ENCODE results near the gene CARS1. TPM values are rescaled to one million over a fixed set of nuclear protein-coding genes. Genes with fewer than 3 reads are reported as not detected.

The CARS1 gene
- total RNA-seq, 2 experiments from 2014 or later = 94.7 to 97.5 TPM

DNA sequence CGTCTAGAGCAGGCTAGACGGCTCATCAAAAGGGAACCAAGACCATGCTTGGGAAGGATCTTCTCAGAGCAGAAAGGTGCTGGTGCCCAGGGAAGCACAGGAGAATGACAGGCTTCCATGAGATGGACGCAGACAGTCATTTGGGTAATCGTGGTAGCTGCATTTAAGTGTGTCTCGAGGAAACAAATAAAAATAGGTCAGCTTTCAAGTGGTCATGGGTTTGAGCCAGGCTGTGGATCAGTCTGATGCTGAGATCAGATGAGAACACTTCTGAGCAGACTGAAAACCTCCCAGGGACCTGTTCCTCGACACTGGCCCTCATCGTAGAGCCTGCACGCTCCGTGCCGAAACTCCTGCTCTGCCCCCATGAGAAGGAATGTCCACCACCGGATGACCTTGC, 4.7 kb downstream of the CARS1 start:
- Mint-ChIP-seq H3K27ac (no peak overlapping the region), H3K9me3 (no peaks in the 10 kb centered on the region), H3K36me3 (peaks cover 24% of the 10 kb centered on the region), H3K27me3 (no peaks in the 10 kb centered on the region), H3K4me3 (no peak overlapping the region), H3K4me1 (ENCODE audit: low read depth) (peaks cover 62% of the 10 kb centered on the region)
- DNase-seq = no peak
- ChIA-PET CTCF (interaction anchor here (5.0 kb wide), 1 partner anchor 37 kb away, joined by 64 read pairs; no protein-coding TSS in a partner anchor), POLR2A (no interaction called here)
- intact Hi-C loops (cut with micrococcal nuclease) = no loop called here

DNA sequence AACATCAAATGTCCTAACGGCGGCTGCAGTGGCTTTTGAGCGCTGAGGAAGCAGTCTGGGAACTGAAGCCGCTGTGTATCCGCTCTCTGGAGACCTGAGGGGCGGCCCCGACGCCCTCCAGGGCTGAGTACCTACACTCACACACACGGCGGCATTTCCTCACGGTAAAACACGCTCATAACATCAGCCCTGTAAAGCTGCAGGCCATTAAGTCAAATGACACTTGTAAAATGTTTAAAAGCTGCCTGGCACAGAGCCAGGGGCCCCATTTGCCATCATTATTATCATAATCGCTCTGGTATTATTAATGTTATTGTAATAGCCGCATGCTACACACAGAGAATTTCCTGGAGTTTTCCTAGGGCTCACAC, 5.1 kb downstream of the CARS1 start:
- DNase-seq = no peak
- H3K4me1 Mint-ChIP-seq (ENCODE audit: low read depth) = peaks cover 59% of the 10 kb centered on the region
- no peak overlapping the region for H3K4me3 Mint-ChIP-seq
- POLR2A ChIA-PET = no interaction called here
- intact Hi-C loops (cut with micrococcal nuclease) = no loop called here
- peaks cover 24% of the 10 kb centered on the region for H3K36me3 Mint-ChIP-seq
- H3K9me3 Mint-ChIP-seq = no peaks in the 10 kb centered on the region
- CTCF ChIA-PET = interaction anchor here (0.9 to 5.0 kb wide), 2 partner anchors 14 to 38 kb away, joined by 3 to 64 read pairs; no protein-coding TSS in a partner anchor
- H3K27ac Mint-ChIP-seq = no peak overlapping the region
- no peaks in the 10 kb centered on the region for H3K27me3 Mint-ChIP-seq

DNA sequence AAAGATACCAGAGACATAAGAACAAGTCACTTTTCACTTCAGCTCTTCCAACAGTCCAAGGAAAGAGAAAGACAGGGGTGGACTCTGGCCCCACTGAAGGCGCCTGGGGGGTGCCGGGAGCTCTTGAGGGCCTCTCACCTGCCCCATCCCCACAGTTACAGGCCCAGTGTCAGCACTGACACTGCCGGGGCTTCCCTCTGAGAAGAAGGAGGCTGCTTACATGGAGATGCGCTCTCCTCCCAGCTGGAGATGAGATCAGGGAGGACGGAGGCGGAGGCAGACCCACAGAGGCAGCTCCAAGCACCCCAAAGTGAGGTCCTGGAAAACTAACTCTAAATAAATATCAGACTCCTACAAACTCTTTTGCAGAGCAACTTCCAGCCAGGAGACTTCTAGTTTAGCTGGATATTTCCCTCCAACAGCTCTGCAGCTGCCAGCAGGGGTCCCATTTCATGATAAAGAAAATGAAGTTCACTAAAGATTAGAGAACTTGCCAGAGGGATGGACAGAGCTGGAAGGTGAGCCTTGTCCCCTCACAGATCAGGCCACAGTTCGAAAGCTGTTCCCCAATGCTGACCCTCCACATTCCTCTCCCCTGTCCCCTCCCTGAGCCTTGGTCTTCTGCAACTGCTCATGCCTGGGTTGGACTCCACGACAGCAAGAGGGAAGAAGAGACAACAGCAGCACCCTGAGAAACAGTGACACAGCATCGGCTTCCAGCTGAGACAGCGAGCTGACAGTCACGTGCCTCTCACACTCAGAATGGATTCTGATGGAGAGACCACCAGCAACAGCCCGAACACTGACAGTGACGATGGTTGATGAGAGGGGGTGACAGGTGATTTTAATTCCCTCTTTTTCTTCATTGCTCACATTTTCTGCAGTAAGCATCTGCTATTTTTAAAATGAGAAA, 5.8 kb downstream of the CARS1 start:
- H3K27ac Mint-ChIP-seq = peak overlapping the region; percentile 93
- peaks cover 61% of the 10 kb centered on the region for H3K4me1 Mint-ChIP-seq (ENCODE audit: low read depth)

DNA sequence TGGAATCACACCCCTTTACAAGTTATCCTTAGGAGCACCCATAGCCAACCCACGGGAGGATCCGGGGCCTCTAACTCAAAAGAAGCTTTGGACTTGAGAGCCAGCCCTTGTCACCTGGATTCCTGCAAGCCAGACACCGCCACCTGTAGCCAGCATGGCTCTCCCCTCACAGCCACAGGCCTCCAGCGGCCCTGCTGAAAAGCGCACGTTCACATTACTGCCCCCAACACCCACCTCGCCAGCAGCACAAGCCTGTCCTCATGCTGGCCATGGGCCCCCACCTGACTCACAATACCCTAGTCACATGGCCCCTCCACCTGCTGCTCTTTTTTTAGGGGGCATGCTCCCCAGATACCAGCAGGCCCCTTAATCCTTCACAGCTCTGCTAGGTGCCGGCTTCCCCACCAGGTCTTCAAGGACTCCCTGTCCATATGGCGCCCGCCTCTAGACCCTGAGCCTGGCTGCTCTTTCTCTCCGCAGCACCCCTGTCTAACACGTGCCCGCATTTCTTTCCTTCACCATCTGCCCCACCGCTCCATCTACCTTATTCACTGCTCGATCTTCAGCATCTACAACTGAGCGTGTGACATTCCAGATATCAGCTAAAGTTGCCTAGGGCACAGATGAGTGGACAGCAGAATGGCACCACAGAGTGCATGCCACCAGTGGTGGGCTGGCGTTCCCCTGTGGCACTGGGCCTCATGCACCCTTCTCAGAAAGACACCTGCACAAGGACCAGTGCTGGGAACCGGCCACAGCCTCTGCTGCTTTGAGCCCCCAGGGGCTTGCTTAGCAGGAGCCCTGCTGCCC, 6.6 kb downstream of the CARS1 start:
- H3K27me3 Mint-ChIP-seq = no peaks in the 10 kb centered on the region
- intact Hi-C loops (cut with micrococcal nuclease) = no loop called here
- peak overlapping the region; percentile 40 for H3K4me3 Mint-ChIP-seq
- ChIA-PET POLR2A (interaction anchor here (1.1 to 1.9 kb wide), 4 partner anchors 41 to 62 kb away, joined by 4 to 9 read pairs (median 6); partner anchors contain the start of gene NAP1L4), CTCF (interaction anchor here (0.8 to 5.0 kb wide), 5 partner anchors 13 to 62 kb away, joined by 3 to 64 read pairs (median 7); no protein-coding TSS in a partner anchor)
- H3K27ac Mint-ChIP-seq = peak overlapping the region; percentile 93
- H3K9me3 Mint-ChIP-seq = no peaks in the 10 kb centered on the region
- no peak for DNase-seq
- H3K36me3 Mint-ChIP-seq = peaks cover 18% of the 10 kb centered on the region
- peaks cover 53% of the 10 kb centered on the region for H3K4me1 Mint-ChIP-seq (ENCODE audit: low read depth)

More for the DNA sequence above, 5.8 kb downstream of the CARS1 start:
- CTCF ChIA-PET = interaction anchor here (0.9 to 5.0 kb wide), 3 partner anchors 13 to 61 kb away, joined by 3 to 64 read pairs (median 3); no protein-coding TSS in a partner anchor
- Mint-ChIP-seq H3K4me3 (no peak overlapping the region), H3K9me3 (no peaks in the 10 kb centered on the region), H3K27me3 (no peaks in the 10 kb centered on the region), H3K36me3 (peaks cover 22% of the 10 kb centered on the region)
- no peak for DNase-seq
- POLR2A ChIA-PET = interaction anchor here (1.9 kb wide), 1 partner anchor 40 kb away, joined by 4 read pairs; no protein-coding TSS in a partner anchor
- intact Hi-C loops (cut with micrococcal nuclease) = no loop called here

DNA sequence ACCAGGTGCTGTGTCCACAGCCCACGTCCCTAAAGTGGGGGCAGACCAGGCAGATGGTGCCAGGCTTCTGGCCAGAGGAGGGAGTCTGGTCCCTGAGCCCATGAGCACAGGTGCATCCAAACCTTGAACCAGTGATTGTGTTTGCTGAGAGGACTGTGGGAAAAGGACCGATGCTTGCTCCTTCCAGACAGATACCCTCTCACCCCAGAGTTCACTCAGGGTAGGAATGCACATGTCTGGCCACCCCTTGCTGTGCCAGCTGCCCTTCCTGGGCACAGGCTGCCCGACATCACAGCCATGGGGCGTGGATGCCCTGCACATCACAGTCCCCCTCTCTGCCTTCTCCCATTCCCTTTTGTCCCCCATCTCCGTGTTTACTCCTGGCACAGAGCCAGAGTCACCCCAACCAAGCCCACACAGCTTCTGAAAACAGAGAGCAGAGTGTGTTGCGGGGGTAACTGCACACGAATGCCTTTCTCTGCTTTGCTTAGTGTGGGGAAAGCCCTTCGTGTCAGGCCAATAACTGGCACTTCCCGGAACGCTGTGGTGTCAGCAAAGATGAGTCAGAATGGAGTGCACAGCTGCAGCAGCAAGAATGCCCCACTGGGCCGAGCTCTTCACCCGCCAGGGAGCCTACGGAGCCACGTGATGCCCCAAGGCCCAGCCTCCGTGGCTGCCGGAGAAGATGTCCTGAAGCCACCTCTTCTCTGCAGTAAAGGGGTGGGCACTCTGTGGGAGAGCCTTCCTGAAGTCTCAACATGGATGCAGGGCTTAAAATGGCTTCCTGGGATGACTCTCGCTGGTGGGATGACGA, 7.6 kb downstream of the CARS1 start:
- peak overlapping the region; percentile 40 for H3K4me3 Mint-ChIP-seq
- H3K9me3 Mint-ChIP-seq = no peaks in the 10 kb centered on the region
- CTCF ChIA-PET = interaction anchor here (0.8 to 5.0 kb wide), 8 partner anchors 12 to 359 kb away, joined by 3 to 64 read pairs (median 4); no protein-coding TSS in a partner anchor
- peaks cover 48% of the 10 kb centered on the region for H3K4me1 Mint-ChIP-seq (ENCODE audit: low read depth)
- H3K36me3 Mint-ChIP-seq = peaks cover 18% of the 10 kb centered on the region
- DNase-seq = peak; percentile 91
- POLR2A ChIA-PET = interaction anchor here (1.1 to 1.9 kb wide), 4 partner anchors 42 to 61 kb away, joined by 4 to 9 read pairs (median 6); partner anchors contain the start of gene NAP1L4
- H3K27ac Mint-ChIP-seq = peak overlapping the region; percentile 93
- intact Hi-C loops (cut with micrococcal nuclease) = no loop called here
- no peaks in the 10 kb centered on the region for H3K27me3 Mint-ChIP-seq

DNA sequence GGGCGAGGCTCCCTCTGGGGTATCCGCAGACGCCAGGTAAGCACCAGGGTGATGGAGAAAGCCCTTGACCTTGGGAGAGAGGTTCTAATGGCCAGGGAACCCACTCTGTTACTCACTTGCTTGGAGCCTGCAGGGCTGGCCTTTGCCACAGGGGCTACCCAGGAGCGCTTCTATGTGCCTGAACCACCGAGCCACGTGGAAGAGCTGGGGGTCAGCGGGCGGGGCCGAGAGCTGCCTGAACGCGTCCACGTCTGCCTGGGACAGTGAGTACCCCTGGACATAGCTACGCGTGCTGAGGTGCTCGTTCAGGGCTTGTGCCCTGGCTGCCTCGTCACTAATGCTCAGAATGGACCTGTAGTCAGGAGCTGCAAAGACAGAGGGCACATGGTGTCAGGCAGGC, 9.6 kb downstream of the CARS1 start:
- intact Hi-C loops (cut with micrococcal nuclease) = no loop called here
- peak overlapping the region; percentile 43 for H3K27ac Mint-ChIP-seq
- H3K36me3 Mint-ChIP-seq = peaks cover 14% of the 10 kb centered on the region

DNA sequence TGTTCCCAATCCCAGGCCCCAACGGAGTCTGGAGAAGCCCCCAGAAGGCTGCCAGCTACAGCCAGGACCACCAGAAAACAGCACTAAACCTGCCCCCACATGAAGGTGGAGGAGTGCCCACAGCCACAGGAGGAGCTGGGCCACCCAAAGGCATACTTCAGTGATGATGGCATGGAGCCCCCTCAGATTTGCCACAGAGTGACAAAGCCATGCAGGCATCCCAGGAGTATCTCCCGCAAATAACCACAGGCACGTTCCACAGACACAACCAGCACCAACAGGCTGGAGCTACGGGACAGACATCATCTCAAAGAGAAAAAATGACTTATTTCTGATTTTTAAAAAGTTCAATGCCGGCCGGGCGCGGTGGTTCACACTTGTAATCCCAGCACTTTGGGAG, 10.6 kb downstream of the CARS1 start:
- ChIA-PET POLR2A (interaction anchor here (0.6 to 1.3 kb wide), 2 partner anchors 11 to 13 kb away, joined by 3 to 4 read pairs; partner anchors contain the start of gene CARS1), CTCF (interaction anchor here (1.0 to 4.3 kb wide), 3 partner anchors 9 to 45 kb away, joined by 3 to 23 read pairs (median 7); no protein-coding TSS in a partner anchor)
- Mint-ChIP-seq H3K9me3 (no peaks in the 10 kb centered on the region), H3K36me3 (peaks cover 18% of the 10 kb centered on the region), H3K27ac (no peak overlapping the region), H3K27me3 (no peaks in the 10 kb centered on the region), H3K4me3 (no peak overlapping the region), H3K4me1 (ENCODE audit: low read depth) (peaks cover 36% of the 10 kb centered on the region)
- intact Hi-C loops (cut with micrococcal nuclease) = no loop called here
- no peak for DNase-seq

More for the DNA sequence above, 9.6 kb downstream of the CARS1 start:
- Mint-ChIP-seq H3K4me3 (no peak overlapping the region), H3K9me3 (no peaks in the 10 kb centered on the region), H3K27me3 (no peaks in the 10 kb centered on the region), H3K4me1 (ENCODE audit: low read depth) (peaks cover 40% of the 10 kb centered on the region)
- POLR2A ChIA-PET = no interaction called here
- CTCF ChIA-PET = interaction anchor here (1.0 to 5.0 kb wide), 5 partner anchors 10 to 44 kb away, joined by 3 to 64 read pairs (median 7); no protein-coding TSS in a partner anchor
- no peak for DNase-seq

DNA sequence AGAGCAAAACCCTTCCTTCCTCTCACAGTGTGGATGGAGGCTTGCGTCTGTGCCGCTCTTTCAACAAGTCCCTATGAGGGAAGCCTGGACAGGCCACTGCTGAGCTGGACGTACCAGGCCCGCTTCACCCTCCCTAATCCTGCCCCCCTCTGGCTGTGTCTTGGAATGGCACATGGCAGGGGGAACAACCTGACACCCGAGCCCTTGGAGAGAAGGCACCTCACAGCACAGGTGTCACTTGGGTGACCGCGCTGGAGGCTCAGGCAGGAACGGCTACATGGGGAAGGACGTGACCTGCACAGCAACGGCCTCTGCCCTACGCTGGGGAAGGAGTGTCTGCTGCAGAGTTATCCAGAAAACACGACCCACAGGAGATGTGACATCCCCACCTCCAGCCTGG, 11.0 kb downstream of the CARS1 start:
- intact Hi-C loops (cut with micrococcal nuclease) = no loop called here
- DNase-seq = no peak
- H3K4me3 Mint-ChIP-seq = no peak overlapping the region
- H3K9me3 Mint-ChIP-seq = no peaks in the 10 kb centered on the region
- POLR2A ChIA-PET = interaction anchor here (1.3 kb wide), 1 partner anchor 11 kb away, joined by 4 read pairs; the partner anchor contains the start of gene CARS1
- H3K27ac Mint-ChIP-seq = no peak overlapping the region
- H3K4me1 Mint-ChIP-seq (ENCODE audit: low read depth) = peaks cover 31% of the 10 kb centered on the region
- CTCF ChIA-PET = interaction anchor here (0.7 to 4.3 kb wide), 4 partner anchors 9 to 70 kb away, joined by 3 to 23 read pairs (median 5); no protein-coding TSS in a partner anchor
- no peaks in the 10 kb centered on the region for H3K27me3 Mint-ChIP-seq
- peaks cover 19% of the 10 kb centered on the region for H3K36me3 Mint-ChIP-seq

DNA sequence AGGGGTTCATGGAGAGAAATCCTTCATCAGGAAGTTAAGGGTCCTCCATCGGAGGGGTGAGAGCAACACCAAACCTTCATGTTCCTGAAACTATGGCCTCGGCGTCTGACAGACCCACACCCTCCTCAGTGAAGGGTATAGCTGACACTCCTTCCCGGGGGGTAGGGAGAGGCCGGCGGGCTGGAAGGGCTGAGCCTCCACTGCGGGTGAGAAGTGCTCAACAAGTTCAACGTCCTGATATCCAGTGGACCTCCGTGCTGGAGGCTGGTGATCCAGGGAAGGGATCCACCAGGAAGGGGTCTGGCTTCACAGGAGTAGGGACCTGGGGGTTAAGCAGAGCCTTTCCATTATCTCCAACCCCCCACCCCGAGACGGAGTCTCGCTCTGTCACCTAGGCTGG, 12.3 kb downstream of the CARS1 start:
- POLR2A ChIA-PET = no interaction called here
- no peak for DNase-seq
- CTCF ChIA-PET = interaction anchor here (1.1 kb wide), 1 partner anchor 45 kb away, joined by 4 read pairs; no protein-coding TSS in a partner anchor

DNA sequence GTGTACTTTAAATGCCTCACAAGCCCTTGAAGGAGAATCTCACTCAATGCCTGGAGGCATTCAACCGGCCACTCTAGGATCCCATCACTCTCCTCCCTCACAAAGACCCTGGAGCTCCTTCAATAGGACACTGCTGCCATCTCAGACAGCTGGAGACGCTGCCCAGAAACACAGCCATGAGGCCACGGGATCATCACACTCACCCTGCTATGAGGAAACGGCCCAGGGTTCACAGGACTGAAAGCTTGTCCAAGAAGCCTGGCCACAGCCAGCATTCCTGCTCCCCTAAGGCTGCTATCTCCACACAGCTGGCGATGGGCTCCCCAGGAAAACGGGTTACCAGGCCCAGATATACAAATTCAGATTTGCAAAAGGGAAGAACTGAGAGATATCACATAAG, 13.2 kb downstream of the CARS1 start:
- Mint-ChIP-seq H3K4me3 (no peak overlapping the region), H3K4me1 (ENCODE audit: low read depth) (peaks cover 11% of the 10 kb centered on the region), H3K27me3 (no peaks in the 10 kb centered on the region), H3K9me3 (no peaks in the 10 kb centered on the region), H3K36me3 (peaks cover 25% of the 10 kb centered on the region), H3K27ac (no peak overlapping the region)
- no peak for DNase-seq
- CTCF ChIA-PET = interaction anchor here (1.1 kb wide), 1 partner anchor 48 kb away, joined by 4 read pairs; no protein-coding TSS in a partner anchor
- intact Hi-C loops (cut with micrococcal nuclease) = no loop called here
- POLR2A ChIA-PET = interaction anchor here (1.2 kb wide), 1 partner anchor 54 kb away, joined by 6 read pairs; no protein-coding TSS in a partner anchor

More for the DNA sequence above, 12.3 kb downstream of the CARS1 start:
- intact Hi-C loops (cut with micrococcal nuclease) = no loop called here
- H3K27me3 Mint-ChIP-seq = no peaks in the 10 kb centered on the region
- H3K27ac Mint-ChIP-seq = no peak overlapping the region
- H3K9me3 Mint-ChIP-seq = no peaks in the 10 kb centered on the region
- no peak overlapping the region for H3K4me3 Mint-ChIP-seq
- H3K36me3 Mint-ChIP-seq = peaks cover 25% of the 10 kb centered on the region
- peaks cover 19% of the 10 kb centered on the region for H3K4me1 Mint-ChIP-seq (ENCODE audit: low read depth)
